ENCODE data around the gene NCBP2L.

DNA sequence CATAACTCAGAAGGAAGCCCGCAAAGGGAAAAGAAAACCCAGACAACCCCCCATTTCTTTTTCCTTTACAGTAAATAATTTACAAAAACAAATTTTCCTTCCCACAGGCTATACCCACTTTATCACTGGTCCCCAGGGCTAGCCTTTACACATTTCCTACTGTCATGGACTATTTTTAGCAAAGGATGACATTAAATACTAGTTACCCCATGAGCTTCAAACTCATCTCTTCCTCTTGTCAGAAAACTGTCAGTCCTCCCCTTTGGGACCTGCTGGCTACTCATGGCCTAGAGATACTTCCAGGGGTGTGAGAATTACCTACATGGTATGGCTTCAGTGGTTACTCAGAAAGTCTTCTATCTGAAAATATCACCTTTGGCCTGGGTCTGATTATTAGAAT, 13.9 kb upstream of the NCBP2L start:
- TF ChIP-seq FOXM1 (IDR thresholded peaks at IDR 0.05; ENCODE audit: borderline replicate concordance) (no peak), SP1 (IDR thresholded peaks at IDR 0.05) (no peak), FOXK2 (IDR thresholded peaks at IDR 0.05) (no peak), SUZ12 (IDR thresholded peaks at IDR 0.05) (no peak), ZNF384 (IDR thresholded peaks at IDR 0.05) (no peak), ELF4 (IDR thresholded peaks at IDR 0.05) (no peak), ARNT (IDR thresholded peaks at IDR 0.05) (no peak), TARDBP (IDR thresholded peaks at IDR 0.05) (no peak), BHLHE40 (IDR thresholded peaks at IDR 0.05; ENCODE audit: borderline replicate concordance) (no peak), L3MBTL2 (conservative IDR thresholded peaks at IDR 0.05) (no peak), NFRKB (IDR thresholded peaks at IDR 0.05) (no peak), LEF1 (IDR thresholded peaks at IDR 0.05; ENCODE audit: borderline replicate concordance) (no peak), FOXA1 (IDR thresholded peaks at IDR 0.05) (no peak)
- TF ChIP-seq, protein P1, sequence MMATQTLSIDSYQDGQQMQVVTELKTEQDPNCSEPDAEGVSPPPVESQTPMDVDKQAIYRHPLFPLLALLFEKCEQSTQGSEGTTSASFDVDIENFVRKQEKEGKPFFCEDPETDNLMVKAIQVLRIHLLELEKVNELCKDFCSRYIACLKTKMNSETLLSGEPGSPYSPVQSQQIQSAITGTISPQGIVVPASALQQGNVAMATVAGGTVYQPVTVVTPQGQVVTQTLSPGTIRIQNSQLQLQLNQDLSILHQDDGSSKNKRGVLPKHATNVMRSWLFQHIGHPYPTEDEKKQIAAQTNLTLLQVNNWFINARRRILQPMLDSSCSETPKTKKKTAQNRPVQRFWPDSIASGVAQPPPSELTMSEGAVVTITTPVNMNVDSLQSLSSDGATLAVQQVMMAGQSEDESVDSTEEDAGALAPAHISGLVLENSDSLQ (IDR thresholded peaks at IDR 0.05), result no peak
